Smooth muscle cell of trachea (primary cell): ENCODE results near the gene NME9. TPM values are rescaled to one million over a fixed set of nuclear protein-coding genes. Genes with fewer than 3 reads are reported as not detected.

Source experiments
- total RNA-seq: library from RNA; depleted of rRNA; stranded (reverse); fragments of >200 nt; gene quantifications from 2 replicates; pipeline ENCODE4 v1.2.1, GENCODE V29; 2014

The NME9 gene, protein sequence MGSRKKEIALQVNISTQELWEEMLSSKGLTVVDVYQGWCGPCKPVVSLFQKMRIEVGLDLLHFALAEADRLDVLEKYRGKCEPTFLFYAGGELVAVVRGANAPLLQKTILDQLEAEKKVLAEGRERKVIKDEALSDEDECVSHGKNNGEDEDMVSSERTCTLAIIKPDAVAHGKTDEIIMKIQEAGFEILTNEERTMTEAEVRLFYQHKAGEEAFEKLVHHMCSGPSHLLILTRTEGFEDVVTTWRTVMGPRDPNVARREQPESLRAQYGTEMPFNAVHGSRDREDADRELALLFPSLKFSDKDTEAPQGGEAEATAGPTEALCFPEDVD
- 0.29 TPM in 1 of 2 replicates, not detected in the other for total RNA-seq

DNA sequence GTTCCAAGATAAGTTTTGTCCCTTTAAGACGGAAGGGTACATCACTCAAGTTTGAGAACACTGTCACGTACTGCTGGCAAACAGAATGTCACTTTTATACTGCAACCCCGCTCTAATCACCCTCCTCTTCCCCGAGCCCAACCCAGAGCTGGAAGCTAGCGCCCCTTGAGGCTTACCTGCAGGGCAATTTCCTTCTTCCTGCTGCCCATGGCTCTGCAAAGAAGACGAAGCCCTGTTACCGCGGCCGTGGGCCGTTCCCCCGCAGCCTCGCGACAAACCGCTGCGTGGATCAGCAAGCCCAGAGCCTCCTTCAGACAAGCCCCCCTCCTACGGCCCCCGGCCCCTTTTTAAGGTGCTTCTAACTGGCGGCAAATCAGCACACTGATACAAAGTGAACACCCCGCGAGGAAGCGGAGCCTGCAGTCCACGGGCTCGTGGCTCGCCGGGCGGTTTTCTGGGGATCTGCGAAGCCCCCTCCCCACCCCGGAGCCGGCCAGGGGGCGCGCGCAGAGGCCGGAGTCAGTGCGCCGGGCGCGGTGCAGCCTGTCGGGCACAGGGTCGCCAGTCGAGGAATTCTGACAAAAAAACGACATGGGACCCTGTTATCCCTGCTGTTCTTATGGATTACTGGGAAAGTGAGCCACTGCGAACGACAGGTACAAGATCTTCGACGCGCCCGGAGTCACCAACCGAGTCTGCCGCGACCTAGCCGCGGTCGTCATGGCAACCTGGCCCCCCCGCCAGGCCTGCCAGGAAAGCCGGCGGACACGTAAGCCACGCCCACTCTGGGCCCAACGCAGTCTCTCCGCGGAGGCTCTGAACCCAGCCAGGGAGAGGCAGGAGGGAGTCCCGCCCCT, at the start of gene NME9:
Gene NME9, minus strand, starts transcription at position 725 of the 857 bp plus-strand sequence. Its CDS starts 516 bp downstream, at position 209.

DNA sequence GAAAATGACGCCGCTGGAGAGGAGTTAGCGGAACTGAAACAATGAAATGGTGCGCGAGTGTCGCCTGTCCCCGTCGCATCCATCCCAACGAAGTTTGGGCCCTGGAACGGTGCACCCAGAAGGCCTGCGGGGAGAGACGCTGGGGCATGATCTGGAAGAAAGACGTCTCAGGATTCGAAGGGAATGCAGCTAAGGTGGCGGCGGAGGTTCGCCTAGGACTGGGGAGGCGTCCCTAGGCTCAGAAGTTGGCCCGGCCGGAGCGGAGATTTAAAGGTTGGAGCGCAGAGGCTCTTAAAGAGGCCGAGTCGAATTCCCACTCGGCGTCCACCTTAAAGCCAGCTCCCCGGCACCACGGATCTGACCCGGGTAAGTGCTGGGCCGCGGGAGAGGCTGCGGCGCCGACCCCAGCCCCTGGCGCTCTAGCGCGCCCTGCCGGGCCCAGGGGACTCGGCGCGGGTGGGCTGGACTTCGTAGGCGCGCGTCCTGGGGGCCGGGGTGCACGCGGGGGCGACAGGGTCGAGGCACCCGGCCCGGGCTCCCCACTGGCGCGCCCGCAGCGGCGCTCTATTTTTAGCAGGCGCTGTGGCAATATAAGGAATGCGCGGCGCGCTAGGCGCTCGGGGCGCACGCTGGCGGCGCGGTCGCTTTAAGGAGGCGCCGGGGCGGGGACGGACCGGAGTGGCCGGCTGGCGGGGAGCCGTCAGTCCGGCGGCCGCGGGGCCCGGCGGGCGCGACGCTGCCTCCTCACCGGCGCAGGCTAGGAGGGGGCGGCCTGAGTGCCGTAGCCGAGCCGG, 18.5 kb upstream of the NME9 start, which contains the start of gene MRAS:
Gene MRAS, plus strand, starts transcription at position 620 of the 794 bp plus-strand sequence. CDS start 24,305 bp downstream, outside the sequence.

Other genes starting within 250 kb of the NME9 start
- 26.3 and 34.2 TPM in 2 replicates for gene DZIP1L, start 214.2 kb downstream of the NME9 start, total RNA-seq
- gene A4GNT, start 197.5 kb downstream of the NME9 start, total RNA-seq, result not detected in 2 replicates
- gene DBR1, start 154.9 kb downstream of the NME9 start, total RNA-seq, result 14.4 and 20.8 TPM in 2 replicates
- 51.5 and 61.0 TPM in 2 replicates for gene ARMC8, start 142.6 kb downstream of the NME9 start, total RNA-seq
- gene MRAS, start 18.7 kb upstream of the NME9 start, total RNA-seq, result 20.1 and 52.4 TPM in 2 replicates
- gene ESYT3, start 104.8 kb upstream of the NME9 start, total RNA-seq, result 0.17 TPM in 1 of 2 replicates, not detected in the other